Liver (tissue), 9 donors: Measurements from ENCODE around the gene RNF149. TPM values are rescaled to one million over a fixed set of nuclear protein-coding genes. Genes with fewer than 3 reads are reported as not detected.

Source experiments
- DNase-seq: peaks from one replicate; pipeline ENCODE4 v3.0.0-alpha.2; 2017; ENCODE audit warnings: low spot score
- H3K27ac ChIP-seq, 2 donors: one replicate each; pipeline ENCODE4 v1.7.0; 2013; ENCODE audit warnings: inconsistent platforms in 2 of 2, low read length in 2 of 2, control low read depth in 1 of 2, low read depth in 1 of 2, mild to moderate bottlenecking in 1 of 2
- H3K27me3 ChIP-seq, 4 donors: one replicate each; pipeline versions ENCODE4 v1.6.1 to v1.7.0; 2013; ENCODE audit warnings: low read length in 3 of 4, inconsistent platforms in 1 of 4, mild to moderate bottlenecking in 1 of 4, moderate library complexity in 1 of 4; ENCODE audit not compliant: control insufficient read depth in 4 of 4, insufficient read depth in 4 of 4
- H3K36me3 ChIP-seq, 4 donors: one replicate each; pipeline versions ENCODE4 v1.6.1 to v1.7.0; 2013; ENCODE audit warnings: low read length in 3 of 4, mild to moderate bottlenecking in 3 of 4, low read depth in 1 of 4, moderate library complexity in 1 of 4; ENCODE audit not compliant: control insufficient read depth in 4 of 4, insufficient read depth in 3 of 4
- H3K4me1 ChIP-seq, 4 donors: one replicate each; pipeline versions ENCODE4 v1.6.1 to v1.7.0; 2013; ENCODE audit warnings: low read length in 3 of 4, mild to moderate bottlenecking in 3 of 4, moderate library complexity in 1 of 4; ENCODE audit not compliant: control insufficient read depth in 4 of 4, insufficient read depth in 4 of 4
- H3K4me3 ChIP-seq, 3 donors: one replicate each; pipeline versions ENCODE4 v1.6.1 to v1.7.0; 2013; ENCODE audit warnings: low read length in 3 of 3, control low read depth in 1 of 3, low read depth in 1 of 3, mild to moderate bottlenecking in 1 of 3
- H3K9ac ChIP-seq, 2 donors: one replicate each; pipeline ENCODE4 v1.7.0; 2013; ENCODE audit warnings: low read length in 2 of 2, mild to moderate bottlenecking in 2 of 2, moderate library complexity in 2 of 2, control low read depth in 1 of 2, low read depth in 1 of 2
- H3K9me3 ChIP-seq, 4 donors: one replicate each; pipeline versions ENCODE4 v1.6.1 to v1.7.0; 2013; ENCODE audit warnings: low read length in 3 of 4; ENCODE audit not compliant: control insufficient read depth in 4 of 4
- ATF3 ChIP-seq: IDR thresholded peaks from 2 replicates; pipeline ENCODE4 v1.6.1; 2016; ENCODE audit warnings: antibody characterized with exemption
- CTCF ChIP-seq: fragments of 150-350 bp; IDR thresholded peaks from 2 replicates; pipeline ENCODE4 v1.5.1; 2017; ENCODE audit warnings: improper control_type of control experiment, low read depth, low read length; ENCODE audit not compliant: missing input control
- EGR1 ChIP-seq, 2 donors: IDR thresholded peaks; 2 replicates each; pipeline ENCODE4 v1.6.1; 2016 to 2018; ENCODE audit warnings: antibody characterized with exemption in 2 of 2, low read depth in 2 of 2
- FOXA1 ChIP-seq: IDR thresholded peaks from 2 replicates; pipeline ENCODE4 v1.6.1; 2016; ENCODE audit warnings: antibody characterized with exemption
- FOXA2 ChIP-seq: IDR thresholded peaks from 2 replicates; pipeline ENCODE4 v1.6.1; 2016; ENCODE audit warnings: antibody characterized with exemption
- GABPA ChIP-seq, 2 donors: IDR thresholded peaks in 1 of 2; conservative IDR thresholded peaks in 1 of 2; 2 replicates each; pipeline ENCODE4 v1.6.1; 2016; ENCODE audit warnings: antibody characterized with exemption in 2 of 2, mild to moderate bottlenecking in 1 of 2, moderate library complexity in 1 of 2
- HNF4A ChIP-seq, 2 donors: conservative IDR thresholded peaks; 2 replicates each; pipeline ENCODE4 v1.6.1; 2016; ENCODE audit warnings: antibody characterized with exemption in 2 of 2, mild to moderate bottlenecking in 2 of 2
- HNF4G ChIP-seq: IDR thresholded peaks from 2 replicates; pipeline ENCODE4 v1.6.1; 2016; ENCODE audit warnings: antibody characterized with exemption
- JUND ChIP-seq, 2 donors: IDR thresholded peaks; 2 replicates each; pipeline ENCODE4 v1.6.1; 2016; ENCODE audit warnings: antibody characterized with exemption in 2 of 2
- MAX ChIP-seq: IDR thresholded peaks from 2 replicates; pipeline ENCODE4 v1.6.1; 2016; ENCODE audit warnings: antibody characterized with exemption
- NR2F2 ChIP-seq: IDR thresholded peaks from 2 replicates; pipeline ENCODE4 v1.6.1; 2016; ENCODE audit warnings: antibody characterized with exemption
- RAD21 ChIP-seq, 2 donors: IDR thresholded peaks; 2 replicates each; pipeline ENCODE4 v1.6.1; 2016; ENCODE audit warnings: antibody characterized with exemption in 2 of 2, mild to moderate bottlenecking in 2 of 2
- REST ChIP-seq: IDR thresholded peaks from 2 replicates; pipeline ENCODE4 v1.6.1; 2016; ENCODE audit warnings: antibody characterized with exemption, mild to moderate bottlenecking
- RXRA ChIP-seq, 2 donors: IDR thresholded peaks; 2 replicates each; pipeline ENCODE4 v1.6.1; 2017 to 2018; ENCODE audit warnings: antibody characterized with exemption in 2 of 2, mild to moderate bottlenecking in 1 of 2
- SP1 ChIP-seq: IDR thresholded peaks from 2 replicates; pipeline ENCODE4 v1.6.1; 2018; ENCODE audit warnings: antibody characterized with exemption, mild to moderate bottlenecking
- TAF1 ChIP-seq: conservative IDR thresholded peaks from 2 replicates; pipeline ENCODE4 v1.6.1; 2016; ENCODE audit warnings: antibody characterized with exemption, mild to moderate bottlenecking
- YY1 ChIP-seq: IDR thresholded peaks from 2 replicates; pipeline ENCODE4 v1.6.1; 2016; ENCODE audit warnings: antibody characterized with exemption, mild to moderate bottlenecking
- ZBTB33 ChIP-seq: IDR thresholded peaks from 2 replicates; pipeline ENCODE4 v1.6.1; 2016; ENCODE audit warnings: antibody characterized with exemption
- WGBS: extraction: QIAGEN DNeasy Blood & Tissue Kit; methylation state at CpG from one replicate; pipeline ENCODE4 v1.1.7; 2013; 5-methylcytosine and 5-hydroxymethylcytosine counted together
- polyA plus RNA-seq, 2 donors: library from polyadenylated mRNA; stranded (reverse) in 1 of 2; unstranded in 1 of 2; fragments of 200-250 nt in 1 of 2; fragments of >200 nt in 1 of 2; fragmentation: Nextera tagmentation in 1 of 2; extraction: Ambion mirVana in 1 of 2; gene quantifications; one replicate each; pipeline versions ENCODE4 v1.2.1 to v1.2.3, GENCODE V29; 2013 to 2015
- total RNA-seq, 2 donors: library from RNA; depleted of rRNA; stranded (reverse); fragments of >200 nt; gene quantifications; one replicate each; pipeline ENCODE4 v1.2.3, GENCODE V29; 2014
- donor health status: healthy.
- donor health status: healthy.
- donor health status: healthy.
- donor health status: healthy.
- donor health status: healthy.

The RNF149 gene
- total and polyA plus RNA-seq, 4 donors = 14.1 to 54.7 (median 29.1) TPM

DNA sequence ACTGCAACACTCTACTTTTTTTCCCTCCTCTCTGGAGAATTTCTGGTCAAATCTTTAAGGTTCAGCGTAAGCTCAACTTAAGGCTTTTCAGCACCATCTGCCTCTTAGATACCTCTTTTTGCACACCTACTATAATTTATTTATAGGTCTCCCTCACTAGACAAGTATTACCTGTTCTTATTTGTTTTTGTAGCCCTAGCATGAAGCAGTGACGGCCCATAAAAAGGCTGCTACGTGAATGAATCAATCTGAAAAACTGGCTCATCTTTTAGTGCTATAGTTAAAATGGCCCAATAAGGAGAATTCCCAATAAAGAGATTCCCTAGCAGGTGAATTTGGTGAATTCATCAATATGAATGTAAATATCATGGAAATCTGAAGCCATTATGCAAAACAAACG is 6.5 kb downstream of the RNF149 start:
- no peaks in the 10 kb centered on the region for H3K9me3 ChIP-seq
- no peak for DNase-seq
- no peak overlapping the region for H3K4me3 ChIP-seq
- H3K27me3 ChIP-seq = no peaks in the 10 kb centered on the region
- 84% methylated on average over 4 of the region's 4 CpGs for WGBS
- no peaks in the 10 kb centered on the region for H3K36me3 ChIP-seq
- no peak overlapping the region for H3K9ac ChIP-seq
- peaks cover 9 to 43% (median 25%) of the 10 kb centered on the region in 4 donors for H3K4me1 ChIP-seq
- no peak overlapping the region for H3K27ac ChIP-seq
- TF ChIP-seq REST (no peak), HNF4G (no peak), JUND (IDR thresholded peaks at IDR 0.05) (no peak), FOXA2 (no peak), ZBTB33 (no peak), MAX (no peak), EGR1 (IDR thresholded peaks at IDR 0.05; ENCODE audit: low read depth in 2 of 2) (no peak), YY1 (no peak), GABPA (IDR thresholded peaks at IDR 0.05 in 1 of 2, conservative IDR thresholded peaks at IDR 0.05 in 1 of 2) (no peak), TAF1 (no peak)

- DNase-seq = no peak
- Histone ChIP-seq H3K9ac (no peak overlapping the region), H3K36me3 (no peaks in the 10 kb centered on the region), H3K4me3 (no peak overlapping the region), H3K27ac (no peak overlapping the region), H3K27me3 (no peaks in the 10 kb centered on the region), H3K4me1 (peaks cover 8 to 38% (median 19%) of the 10 kb centered on the region in 4 donors), H3K9me3 (no peaks in the 10 kb centered on the region)
- WGBS = 58% methylated on average over 7 of the region's 7 CpGs
- TF ChIP-seq HNF4G (no peak), YY1 (no peak), NR2F2 (no peak), GABPA (IDR thresholded peaks at IDR 0.05 in 1 of 2, conservative IDR thresholded peaks at IDR 0.05 in 1 of 2) (no peak), JUND (IDR thresholded peaks at IDR 0.05) (no peak), SP1 (no peak), RAD21 (IDR thresholded peaks at IDR 0.05) (no peak), ZBTB33 (no peak), FOXA2 (no peak), EGR1 (IDR thresholded peaks at IDR 0.05; ENCODE audit: low read depth in 2 of 2) (no peak), REST (no peak), ATF3 (no peak), HNF4A (conservative IDR thresholded peaks at IDR 0.05) (no peak), FOXA1 (no peak), CTCF (no peak), TAF1 (no peak), RXRA (IDR thresholded peaks at IDR 0.05) (no peak), MAX (no peak)
Observed at GRCh38 chr2:101300836-101301235, 7.7 kb downstream of the RNF149 start.
